ENCODE data around the gene ABCG8.

The ABCG8 gene

GRCh38 chr2:43838560-43839267 lies at the start of gene ABCG8, which contains the start of gene ABCG5:
ABCG8 (plus strand) TSS chr2:43838971; CDS start chr2:43839054, 83 bp downstream.
ABCG5 (minus strand) TSS chr2:43838839; CDS start chr2:43838679, 160 bp downstream.
- no peak for DNase-seq (ENCODE audit: low read depth)

GRCh38 chr2:43790147-43790546 lies 48.6 kb upstream of the ABCG8 start:
- no peak for DNase-seq (ENCODE audit: low read depth)

- DNase-seq (ENCODE audit: low read depth) = no peak
Measured at GRCh38 chr2:43791035-43791765, 47.6 kb upstream of the ABCG8 start.

GRCh38 chr2:43792653-43793052 lies 46.1 kb upstream of the ABCG8 start:
- DNase-seq (ENCODE audit: low read depth) = no peak

GRCh38 chr2:43794956-43795355 lies 43.8 kb upstream of the ABCG8 start:
- DNase-seq (ENCODE audit: low read depth) = no peak

- no peak for DNase-seq (ENCODE audit: low read depth)
Measured at GRCh38 chr2:43796206-43796605, 42.6 kb upstream of the ABCG8 start.

- no peak for DNase-seq (ENCODE audit: low read depth)
Measured at GRCh38 chr2:43798300-43798699, 40.5 kb upstream of the ABCG8 start.

- no peak for DNase-seq (ENCODE audit: low read depth)
Measured at GRCh38 chr2:43800894-43801293, 37.9 kb upstream of the ABCG8 start.

GRCh38 chr2:43802135-43802534 lies 36.6 kb upstream of the ABCG8 start:
- no peak for DNase-seq (ENCODE audit: low read depth)

GRCh38 chr2:43803113-43803512 lies 35.7 kb upstream of the ABCG8 start:
- peak; percentile 13 for DNase-seq (ENCODE audit: low read depth)

- no peak for DNase-seq (ENCODE audit: low read depth)
Measured at GRCh38 chr2:43806719-43807031, 32.1 kb upstream of the ABCG8 start.

- DNase-seq (ENCODE audit: low read depth) = no peak
Measured at GRCh38 chr2:43810452-43810851, 28.3 kb upstream of the ABCG8 start.

GRCh38 chr2:43810888-43811287 lies 27.9 kb upstream of the ABCG8 start:
- DNase-seq (ENCODE audit: low read depth) = no peak

- no peak for DNase-seq (ENCODE audit: low read depth)
Measured at GRCh38 chr2:43812006-43812405, 26.8 kb upstream of the ABCG8 start.

GRCh38 chr2:43812947-43813346 lies 25.8 kb upstream of the ABCG8 start:
- no peak for DNase-seq (ENCODE audit: low read depth)

GRCh38 chr2:43814711-43815110 lies 24.1 kb upstream of the ABCG8 start:
- no peak for DNase-seq (ENCODE audit: low read depth)

- DNase-seq (ENCODE audit: low read depth) = no peak
Measured at GRCh38 chr2:43818761-43819160, 20.0 kb upstream of the ABCG8 start.

- DNase-seq (ENCODE audit: low read depth) = no peak
Measured at GRCh38 chr2:43819491-43820163, 19.1 kb upstream of the ABCG8 start.

GRCh38 chr2:43822839-43823238 lies 15.9 kb upstream of the ABCG8 start:
- DNase-seq (ENCODE audit: low read depth) = no peak

GRCh38 chr2:43823751-43824150 lies 15.0 kb upstream of the ABCG8 start:
- no peak for DNase-seq (ENCODE audit: low read depth)

- no peak for DNase-seq (ENCODE audit: low read depth)
Measured at GRCh38 chr2:43824512-43824911, 14.3 kb upstream of the ABCG8 start.

GRCh38 chr2:43824951-43825493 lies 13.7 kb upstream of the ABCG8 start:
- DNase-seq (ENCODE audit: low read depth) = no peak

- no peak for DNase-seq (ENCODE audit: low read depth)
Measured at GRCh38 chr2:43825841-43826240, 12.9 kb upstream of the ABCG8 start.
